Peyer's patch (tissue), 4 donors: ENCODE measurements around the gene AZGP1. TPM values are rescaled to one million over a fixed set of nuclear protein-coding genes. Genes with fewer than 3 reads are reported as not detected.

Experiments
- DNase-seq, 3 donors: peaks; one replicate each; pipeline ENCODE4 v3.0.0-alpha.2; 2017 to 2019
- H3K27ac ChIP-seq, 4 donors: fragments of 200-600 bp; sonication (generic); one replicate each; pipeline ENCODE4 v1.5.1; 2016 to 2019
- H3K27me3 ChIP-seq, 2 donors: fragments of 200-600 bp; sonication (generic); one replicate each; pipeline ENCODE4 v1.5.1; 2019
- H3K36me3 ChIP-seq, 3 donors: fragments of 200-600 bp; sonication (generic); one replicate each; pipeline ENCODE4 v1.5.1; 2016 to 2019
- H3K4me1 ChIP-seq, 4 donors: fragments of 200-600 bp; sonication (generic); one replicate each; pipeline ENCODE4 v1.5.1; 2016 to 2019
- H3K4me3 ChIP-seq, 4 donors: fragments of 200-600 bp; sonication (generic); 1 replicate in 3 of 4; 2 replicates in 1 of 4; pipeline ENCODE4 v1.5.1; 2016 to 2019; ENCODE audit warnings: mild to moderate bottlenecking in 1 of 4
- H3K9me3 ChIP-seq, 4 donors: fragments of 200-600 bp; sonication (generic); one replicate each; pipeline ENCODE4 v1.5.1; 2016 to 2019; ENCODE audit warnings: mild to moderate bottlenecking in 1 of 4
- POLR2A ChIP-seq, 2 donors: fragments of 450-650 bp; IDR thresholded peaks; one replicate each; pipeline ENCODE4 v1.5.1; 2017; ENCODE audit warnings: antibody characterized with exemption in 2 of 2, mild to moderate bottlenecking in 2 of 2, moderate library complexity in 2 of 2
- total RNA-seq, 4 donors: library from RNA; depleted of rRNA; stranded (reverse); fragments of >200 nt; gene quantifications; one replicate each; pipeline ENCODE4 v1.1.0, GENCODE V29; 2016
- TF ChIP-seq, protein P1 (sequence below), 6 experiments: fragments of 450-650 bp in 4 of 6; fragments of 200-600 bp in 2 of 6; sonication (generic) in 1 of 6; IDR thresholded peaks; one replicate each; pipeline ENCODE4 v1.5.1; 2017 to 2019; ENCODE audit warnings: antibody characterized with exemption in 6 of 6, mild to moderate bottlenecking in 3 of 6, moderate library complexity in 1 of 6

AZGP1 gene
- total RNA-seq, 4 donors from 2014 or later: 3.3 to 30.3 (median 19.3) TPM

DNA sequence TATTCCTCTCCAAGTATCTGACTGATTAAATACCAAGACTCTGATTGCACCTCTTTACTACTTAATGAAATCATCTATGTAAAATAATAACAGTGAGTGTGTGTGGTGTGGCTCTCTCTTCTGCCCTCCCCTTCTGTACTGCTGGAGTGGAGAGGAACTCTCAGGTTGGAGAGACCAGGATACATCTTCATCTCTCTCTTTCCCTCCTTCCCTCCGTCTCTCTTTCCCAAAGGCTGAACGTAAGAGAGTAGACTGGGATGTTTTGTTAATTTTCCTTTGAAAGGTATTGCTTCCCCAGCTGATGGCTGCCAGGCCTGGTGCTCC, 46.1 kb downstream of the AZGP1 start:
- H3K36me3 ChIP-seq: no peaks in the 10 kb centered on the region
- H3K27me3 ChIP-seq: no peaks in the 10 kb centered on the region
- TF ChIP-seq POLR2A (IDR thresholded peaks at IDR 0.05): no peak
- TF ChIP-seq, protein P1, sequence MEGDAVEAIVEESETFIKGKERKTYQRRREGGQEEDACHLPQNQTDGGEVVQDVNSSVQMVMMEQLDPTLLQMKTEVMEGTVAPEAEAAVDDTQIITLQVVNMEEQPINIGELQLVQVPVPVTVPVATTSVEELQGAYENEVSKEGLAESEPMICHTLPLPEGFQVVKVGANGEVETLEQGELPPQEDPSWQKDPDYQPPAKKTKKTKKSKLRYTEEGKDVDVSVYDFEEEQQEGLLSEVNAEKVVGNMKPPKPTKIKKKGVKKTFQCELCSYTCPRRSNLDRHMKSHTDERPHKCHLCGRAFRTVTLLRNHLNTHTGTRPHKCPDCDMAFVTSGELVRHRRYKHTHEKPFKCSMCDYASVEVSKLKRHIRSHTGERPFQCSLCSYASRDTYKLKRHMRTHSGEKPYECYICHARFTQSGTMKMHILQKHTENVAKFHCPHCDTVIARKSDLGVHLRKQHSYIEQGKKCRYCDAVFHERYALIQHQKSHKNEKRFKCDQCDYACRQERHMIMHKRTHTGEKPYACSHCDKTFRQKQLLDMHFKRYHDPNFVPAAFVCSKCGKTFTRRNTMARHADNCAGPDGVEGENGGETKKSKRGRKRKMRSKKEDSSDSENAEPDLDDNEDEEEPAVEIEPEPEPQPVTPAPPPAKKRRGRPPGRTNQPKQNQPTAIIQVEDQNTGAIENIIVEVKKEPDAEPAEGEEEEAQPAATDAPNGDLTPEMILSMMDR (IDR thresholded peaks at IDR 0.05): no peak
- peaks cover 0 to 10% (median 0%) of the 10 kb centered on the region in 4 donors for H3K4me1 ChIP-seq
- DNase-seq: no peak
- no peaks in the 10 kb centered on the region for H3K9me3 ChIP-seq
- H3K27ac ChIP-seq: no peak overlapping the region
- peak overlapping the region in 1 of 4 donors; percentile 20 for H3K4me3 ChIP-seq

DNA sequence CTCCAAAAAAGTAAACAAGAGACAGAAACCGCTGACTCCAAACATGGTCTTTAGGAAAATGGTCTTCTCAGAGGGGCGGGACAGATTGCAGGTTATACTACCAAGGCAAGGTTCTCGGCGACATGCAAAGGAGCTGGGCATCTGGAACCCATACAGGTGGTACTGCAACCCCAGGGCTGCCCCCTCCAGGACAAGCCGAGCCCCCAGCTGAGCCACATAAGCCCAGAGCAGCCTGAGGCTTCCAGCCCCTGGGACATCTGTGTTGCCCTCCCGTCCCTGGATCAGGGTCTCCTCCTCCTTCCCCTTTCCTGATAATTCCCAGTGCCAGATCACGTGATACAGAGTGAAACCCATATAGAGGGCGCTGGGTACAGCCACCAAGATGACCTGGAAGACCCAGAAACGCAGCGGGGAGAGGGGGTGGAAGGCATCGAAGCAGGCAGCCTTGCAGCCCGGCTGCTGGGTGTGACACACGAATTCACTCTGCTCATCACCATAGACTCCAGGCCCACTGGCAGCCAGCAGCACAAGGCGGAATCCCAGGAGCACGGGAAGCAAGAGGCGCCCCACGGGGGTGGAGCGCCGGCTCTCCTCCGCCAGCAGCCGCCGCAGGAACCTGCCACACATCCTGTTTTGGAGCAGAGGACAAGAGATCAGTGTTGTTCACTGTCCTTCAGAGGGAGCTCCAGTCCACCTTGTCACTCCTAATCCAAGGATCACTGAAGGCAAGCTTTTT, 46.7 kb downstream of the AZGP1 start, which contains the start of gene GJC3:
TSS of gene GJC3 (minus strand) at position 627 of the 736 bp plus-strand sequence. CDS start at position 627, 0 bp downstream.
- Histone ChIP-seq H3K4me3 (peak within 1 kb of the TSS in 3 of 4 donors; percentile 19 to 46 (median 20)), H3K27me3 (no peaks in the 10 kb centered on the region), H3K36me3 (no peaks in the 10 kb centered on the region), H3K4me1 (peaks cover 0 to 10% (median 0%) of the 10 kb centered on the region in 4 donors), H3K27ac (no peak within 1 kb of the TSS), H3K9me3 (no peaks in the 10 kb centered on the region)
- DNase-seq: peak; percentile 31 to 73 (median 63)
- TF ChIP-seq POLR2A (IDR thresholded peaks at IDR 0.05): no peak
- TF ChIP-seq, protein P1 (IDR thresholded peaks at IDR 0.05): peak in 4 of 6 experiments; percentile 19 to 49 (median 44)

DNA sequence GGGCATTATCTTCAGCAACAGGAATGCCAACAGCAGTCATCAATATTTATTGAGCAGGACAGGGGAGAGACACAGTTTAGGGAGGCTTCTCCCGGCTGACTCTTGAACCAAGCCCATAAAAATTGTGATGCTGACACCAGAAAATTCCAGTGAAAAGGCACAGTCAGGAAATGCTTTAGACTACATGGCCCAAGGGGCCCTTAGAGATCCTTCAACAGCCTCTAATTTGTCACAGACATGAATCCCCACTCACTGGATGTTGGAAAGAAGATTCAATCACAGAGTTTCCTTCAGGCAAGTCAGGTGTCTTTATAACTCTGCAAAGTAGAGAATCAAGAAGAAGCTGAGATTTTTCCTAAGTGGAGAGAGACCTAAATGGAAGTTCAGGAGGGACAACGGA, 47.6 kb downstream of the AZGP1 start:
- no peak overlapping the region for H3K27ac ChIP-seq
- H3K9me3 ChIP-seq: no peaks in the 10 kb centered on the region
- no peaks in the 10 kb centered on the region for H3K27me3 ChIP-seq

DNA sequence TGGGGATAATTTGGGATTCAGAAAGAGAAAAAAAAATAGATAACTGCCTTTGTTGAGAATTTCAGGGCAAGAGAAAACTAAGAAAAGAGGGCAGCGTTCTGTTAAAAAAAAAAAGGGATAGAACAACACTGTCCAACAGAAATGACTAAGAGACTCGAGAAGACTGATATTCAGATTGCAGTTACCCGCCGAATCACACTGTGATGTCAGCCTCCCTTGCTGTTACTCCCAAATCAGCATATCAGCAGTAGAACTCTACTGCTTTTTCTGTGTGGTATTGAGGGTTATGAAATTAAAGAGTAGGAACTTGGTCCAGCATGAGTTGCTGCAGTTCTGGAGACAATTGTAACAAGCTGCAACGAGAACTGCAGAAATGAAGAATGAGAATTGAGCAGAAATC, 48.3 kb downstream of the AZGP1 start:
- DNase-seq: no peak
- no peaks in the 10 kb centered on the region for H3K9me3 ChIP-seq
- H3K36me3 ChIP-seq: no peaks in the 10 kb centered on the region
- peaks cover 0 to 10% (median 0%) of the 10 kb centered on the region in 4 donors for H3K4me1 ChIP-seq
- TF ChIP-seq, protein P1 (IDR thresholded peaks at IDR 0.05): no peak
- TF ChIP-seq POLR2A (IDR thresholded peaks at IDR 0.05): no peak
- no peak overlapping the region for H3K4me3 ChIP-seq
- H3K27ac ChIP-seq: no peak overlapping the region
- no peaks in the 10 kb centered on the region for H3K27me3 ChIP-seq

More for the DNA sequence above, 47.6 kb downstream of the AZGP1 start:
- DNase-seq: no peak
- TF ChIP-seq POLR2A (IDR thresholded peaks at IDR 0.05): no peak
- TF ChIP-seq, protein P1 (IDR thresholded peaks at IDR 0.05): no peak
- H3K4me1 ChIP-seq: peaks cover 0 to 10% (median 0%) of the 10 kb centered on the region in 4 donors
- H3K4me3 ChIP-seq: no peak overlapping the region
- no peaks in the 10 kb centered on the region for H3K36me3 ChIP-seq

DNA sequence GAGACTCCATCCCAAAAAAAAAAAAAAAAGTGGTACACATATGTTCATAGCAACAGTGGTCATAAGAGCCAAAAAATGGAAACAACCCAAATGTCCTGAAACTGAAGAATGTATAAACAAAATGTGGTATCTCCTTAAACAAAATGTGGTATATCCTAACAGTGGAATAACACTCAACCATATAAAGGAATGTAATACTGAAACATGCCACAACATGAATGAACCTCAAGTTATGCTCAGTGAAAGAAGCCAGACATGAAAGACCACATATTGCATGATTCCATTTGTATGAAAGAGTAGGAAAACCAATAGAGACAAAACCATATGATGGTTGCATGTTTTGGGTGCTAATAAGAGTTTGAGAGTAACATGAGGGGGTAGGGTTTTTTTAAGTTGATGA, 49.5 kb downstream of the AZGP1 start:
- H3K36me3 ChIP-seq: no peaks in the 10 kb centered on the region

More for the DNA sequence above, 49.5 kb downstream of the AZGP1 start:
- H3K27ac ChIP-seq: no peak overlapping the region
- H3K27me3 ChIP-seq: no peaks in the 10 kb centered on the region
- no peaks in the 10 kb centered on the region for H3K9me3 ChIP-seq
- H3K4me3 ChIP-seq: no peak overlapping the region
- TF ChIP-seq, protein P1 (IDR thresholded peaks at IDR 0.05): no peak
- no peak for TF ChIP-seq POLR2A (IDR thresholded peaks at IDR 0.05)
- DNase-seq: no peak
- H3K4me1 ChIP-seq: peaks cover 0 to 10% (median 0%) of the 10 kb centered on the region in 4 donors
